Fibroblast of lung (primary cell): ENCODE data around the gene LASP1. TPM values are rescaled to one million over a fixed set of nuclear protein-coding genes. Genes with fewer than 3 reads are reported as not detected.

ENCODE experiments used
- DNase-seq, 2 donors: peaks; one replicate each; pipeline versions ENCODE4 v3.0.0 to v3.0.0-alpha.2; 2010; ENCODE audit warnings: low read depth in 2 of 2
- H2AFZ ChIP-seq: 2 replicates; pipeline ENCODE4 v1.5.1; 2012; ENCODE audit warnings: low read length, control low read depth, inconsistent platforms
- H3K27ac ChIP-seq: 2 replicates; pipeline ENCODE4 v1.5.1; 2011; ENCODE audit warnings: low read length, control low read depth; ENCODE audit not compliant: insufficient read depth
- H3K27me3 ChIP-seq: 2 replicates; pipeline ENCODE4 v1.5.1; 2011; ENCODE audit warnings: mild to moderate bottlenecking, low read length; ENCODE audit not compliant: control insufficient read depth, insufficient read depth
- H3K36me3 ChIP-seq: 2 replicates; pipeline ENCODE4 v1.5.1; 2011; ENCODE audit warnings: low read length; ENCODE audit not compliant: control insufficient read depth, insufficient read depth
- H3K4me1 ChIP-seq: 2 replicates; pipeline ENCODE4 v1.5.1; 2011; ENCODE audit warnings: low read length; ENCODE audit not compliant: control insufficient read depth, insufficient read depth; ENCODE audit errors: extremely low read depth
- H3K4me2 ChIP-seq: 2 replicates; pipeline ENCODE4 v1.5.1; 2011; ENCODE audit warnings: low read length, control low read depth; ENCODE audit not compliant: insufficient read depth; ENCODE audit errors: extremely low read depth
- H3K4me3 ChIP-seq, 4 experiments: fragments of 200-600 bp in 1 of 4; sonication (generic) in 1 of 4; replicated peaks in 1 of 4; 2 replicates each; pipeline ENCODE4 v1.5.1; 2011 to 2016; ENCODE audit warnings: low read length in 4 of 4, low read depth in 3 of 4, mild to moderate bottlenecking in 3 of 4, control low read depth in 2 of 4, inconsistent platforms in 1 of 4, mixed read lengths in 1 of 4; ENCODE audit not compliant: insufficient read depth in 1 of 4; ENCODE audit errors: control extremely low read depth in 1 of 4
- H3K79me2 ChIP-seq: 2 replicates; pipeline ENCODE4 v1.5.1; 2012; ENCODE audit warnings: mild to moderate bottlenecking, low read length, inconsistent platforms; ENCODE audit not compliant: control insufficient read depth, insufficient read depth
- H3K9ac ChIP-seq: 2 replicates; pipeline ENCODE4 v1.5.1; 2011; ENCODE audit warnings: mild to moderate bottlenecking, low read length, control low read depth; ENCODE audit not compliant: insufficient read depth
- H3K9me3 ChIP-seq: 2 replicates; pipeline ENCODE4 v1.5.1; 2012; ENCODE audit warnings: low read depth, low read length; ENCODE audit not compliant: control insufficient read depth, insufficient read depth
- H4K20me1 ChIP-seq: 2 replicates; pipeline ENCODE4 v1.5.1; 2011; ENCODE audit warnings: low read length; ENCODE audit not compliant: control insufficient read depth, insufficient read depth; ENCODE audit errors: extremely low read depth
- CTCF ChIP-seq, 2 donors: IDR thresholded peaks in 1 of 2; conservative IDR thresholded peaks in 1 of 2; 1 replicate in 1 of 2; 2 replicates in 1 of 2; pipeline ENCODE4 v1.5.1; 2011 to 2012; ENCODE audit warnings: low read length in 2 of 2, control low read depth in 1 of 2, inconsistent platforms in 1 of 2, low read depth in 1 of 2, mild to moderate bottlenecking in 1 of 2
- EZH2 ChIP-seq: IDR thresholded peaks from 2 replicates; pipeline ENCODE4 v1.5.1; 2012; ENCODE audit warnings: low read length, control low read depth, mild to moderate bottlenecking; ENCODE audit errors: missing control alignments
- polyA plus RNA-seq, 2 donors: library from polyadenylated mRNA; depleted of rRNA in 1 of 2; stranded (reverse) in 1 of 2; unstranded in 1 of 2; fragments of >200 nt; gene quantifications; 2 replicates each; pipeline ENCODE4 v1.2.1, GENCODE V29; 2011 to 2012; ENCODE audit warnings: missing spikeins in 1 of 2
- total RNA-seq: library from RNA; depleted of rRNA; stranded (reverse); fragments of >200 nt; gene quantifications from 2 replicates; pipeline ENCODE4 v1.2.1, GENCODE V29; 2014

LASP1 gene
- total and polyA plus RNA-seq, 2 donors (not counting 1 experiment from before 2014, with no cell fraction given) = 79.8 to 208 TPM

- H3K9ac ChIP-seq = no peak overlapping the region
- H3K79me2 ChIP-seq = no peaks in the 10 kb centered on the region
- no peak for TF ChIP-seq CTCF (conservative IDR thresholded peaks at IDR 0.05 in 1 of 2, IDR thresholded peaks at IDR 0.05 in 1 of 2; ENCODE audit: low read depth in 1 of 2, low read length in 2 of 2)
- no peak for TF ChIP-seq EZH2
- no peaks in the 10 kb centered on the region for H3K9me3 ChIP-seq
- no peak overlapping the region for H3K27ac ChIP-seq
- H3K4me3 ChIP-seq = no peak overlapping the region
- no peak overlapping the region for H3K4me2 ChIP-seq
- no peak for DNase-seq
- H2AFZ ChIP-seq = no peak overlapping the region
- H4K20me1 ChIP-seq = no peaks in the 10 kb centered on the region
- no peaks in the 10 kb centered on the region for H3K27me3 ChIP-seq
- peaks cover 2% of the 10 kb centered on the region for H3K4me1 ChIP-seq
- H3K36me3 ChIP-seq = no peaks in the 10 kb centered on the region
These were observed 8.4 kb upstream of the LASP1 start for GRCh38 chr17:38861399-38861843.

GRCh38 chr17:38864636-38865398, 5.0 kb upstream of the LASP1 start:
- DNase-seq = peak; percentile 37 to 41
- Histone ChIP-seq H3K9me3 (no peaks in the 10 kb centered on the region), H4K20me1 (no peaks in the 10 kb centered on the region), H3K27ac (no peak overlapping the region), H3K4me3 (no peak overlapping the region), H3K9ac (no peak overlapping the region), H3K27me3 (no peaks in the 10 kb centered on the region), H3K79me2 (no peaks in the 10 kb centered on the region), H3K4me2 (no peak overlapping the region), H3K36me3 (no peaks in the 10 kb centered on the region), H3K4me1 (peaks cover 5% of the 10 kb centered on the region), H2AFZ (no peak overlapping the region)
- TF ChIP-seq EZH2 = no peak
- peak; percentile 43 to 59 for TF ChIP-seq CTCF (conservative IDR thresholded peaks at IDR 0.05 in 1 of 2, IDR thresholded peaks at IDR 0.05 in 1 of 2; ENCODE audit: low read depth in 1 of 2, low read length in 2 of 2)

- Histone ChIP-seq H3K36me3 (peaks cover 2% of the 10 kb centered on the region), H3K4me1 (peaks cover 11% of the 10 kb centered on the region), H3K9me3 (no peaks in the 10 kb centered on the region), H3K79me2 (peaks cover 24% of the 10 kb centered on the region), H4K20me1 (peaks cover 2% of the 10 kb centered on the region), H3K9ac (no peak overlapping the region), H3K4me3 (peak overlapping the region in 3 of 4 experiments; percentile 15 to 86 (median 72)), H3K27me3 (no peaks in the 10 kb centered on the region), H2AFZ (no peak overlapping the region), H3K4me2 (peak overlapping the region; percentile 85), H3K27ac (peak overlapping the region; percentile 62)
- DNase-seq = peak; percentile 61 to 79
- peak in 1 of 2 donors; percentile 37 for TF ChIP-seq CTCF (conservative IDR thresholded peaks at IDR 0.05 in 1 of 2, IDR thresholded peaks at IDR 0.05 in 1 of 2; ENCODE audit: low read depth in 1 of 2, low read length in 2 of 2)
- TF ChIP-seq EZH2 = no peak
These were observed 2.5 kb upstream of the LASP1 start for GRCh38 chr17:38867179-38867967.
